ENCODE data around the gene RAB8A.
A peak's percentile ranks its signal among the peaks of the same experiment; 100 is the strongest.

Gene RAB8A

DNA sequence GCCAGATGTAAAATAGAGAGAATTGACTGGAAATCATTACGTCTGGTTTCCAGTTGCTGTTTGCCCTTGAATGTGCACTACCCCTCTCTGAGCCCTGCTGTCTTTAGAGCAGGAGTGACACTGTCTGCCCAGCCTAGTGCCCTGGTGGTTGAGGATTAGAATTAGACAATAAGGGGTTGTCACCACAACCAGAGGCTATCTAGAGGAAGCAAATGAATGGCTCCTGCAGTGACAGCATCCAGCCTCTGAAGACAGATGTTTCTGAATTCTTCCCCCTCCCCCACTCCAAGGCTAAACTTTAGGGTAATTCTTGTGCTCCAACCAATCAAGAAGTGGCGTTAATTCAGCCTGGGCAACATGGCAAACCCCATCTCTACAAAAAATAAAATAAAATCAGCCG, 2.0 kb downstream of the RAB8A start:
- peak; percentile 27 for DNase-seq

DNA sequence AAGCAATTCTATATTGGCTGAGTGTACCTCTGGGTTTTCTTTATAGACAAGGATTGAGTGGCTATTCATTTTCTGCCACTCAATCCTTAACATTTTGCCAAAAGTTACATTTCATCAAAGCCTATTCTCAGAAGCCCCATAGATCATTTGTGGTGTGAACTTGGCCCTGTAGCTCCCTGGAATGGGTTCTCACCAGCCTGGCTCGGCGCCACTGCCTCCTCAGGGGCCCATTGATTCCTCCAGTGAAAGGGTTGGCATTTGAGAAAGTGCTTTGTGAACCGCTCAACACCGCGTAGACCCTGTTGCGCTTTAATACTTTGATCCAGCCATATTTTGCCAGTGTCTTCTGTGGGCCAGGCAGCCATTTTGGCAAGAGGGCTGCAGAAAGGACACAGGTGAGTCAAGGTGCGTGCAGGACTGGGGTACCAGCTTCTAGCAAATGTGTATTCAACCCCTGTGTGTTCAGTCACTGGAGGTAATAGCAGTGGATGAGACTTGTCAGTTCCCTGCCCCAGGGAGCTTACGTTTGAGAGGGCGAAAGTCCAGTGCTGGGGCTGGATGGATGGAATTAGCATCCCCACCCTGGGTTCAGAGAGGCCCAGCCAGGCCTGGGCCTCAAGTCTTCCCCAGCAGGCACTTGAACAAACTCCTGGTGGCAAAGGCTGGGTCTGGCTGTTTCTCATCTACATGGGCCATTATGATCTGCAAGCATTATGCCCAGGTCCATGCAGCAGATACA, 3.8 kb downstream of the RAB8A start:
- DNase-seq = no peak

DNA sequence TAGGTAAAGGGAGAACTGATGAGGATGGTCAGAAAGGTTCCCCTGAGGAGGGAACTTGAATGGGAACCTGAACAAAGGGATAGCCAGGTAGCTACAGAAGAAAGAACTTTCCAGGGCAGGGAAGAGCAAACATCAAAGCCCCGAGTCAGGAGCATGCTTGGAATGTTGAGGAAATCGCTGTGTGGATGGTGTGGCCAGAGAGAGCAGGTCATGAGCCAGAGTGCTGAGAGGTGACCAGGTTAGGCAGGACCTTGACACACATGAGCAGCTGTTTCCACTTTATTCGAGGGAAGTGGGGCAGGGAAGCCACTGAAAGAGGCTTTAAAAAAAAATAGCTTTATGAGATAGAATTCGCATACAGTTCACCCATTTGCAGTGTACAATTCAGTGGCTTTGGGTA, 4.4 kb downstream of the RAB8A start:
- no peak for DNase-seq

DNA sequence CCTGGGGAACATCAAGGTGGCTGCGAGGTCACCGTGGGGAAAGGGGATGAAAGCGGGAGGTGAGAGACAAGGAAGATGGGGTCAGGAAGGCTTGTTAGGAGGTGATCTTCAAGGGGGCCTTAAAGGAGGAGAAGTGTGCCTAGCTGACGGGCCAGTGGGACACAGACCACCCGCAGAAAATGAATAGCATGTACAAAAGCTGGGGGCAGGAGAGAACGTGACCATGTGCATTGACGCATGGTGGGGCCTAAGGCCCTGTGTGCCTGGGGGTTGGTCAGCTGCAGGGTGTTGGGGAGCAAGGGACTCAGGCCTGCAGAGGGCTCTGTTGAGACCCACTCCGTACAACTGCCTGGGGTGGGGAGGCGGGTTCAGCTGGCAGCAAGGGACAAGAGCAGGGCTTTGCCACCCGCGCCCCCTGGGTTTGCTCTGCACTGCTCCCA, 5.9 kb downstream of the RAB8A start:
- peak; percentile 41 for DNase-seq

DNA sequence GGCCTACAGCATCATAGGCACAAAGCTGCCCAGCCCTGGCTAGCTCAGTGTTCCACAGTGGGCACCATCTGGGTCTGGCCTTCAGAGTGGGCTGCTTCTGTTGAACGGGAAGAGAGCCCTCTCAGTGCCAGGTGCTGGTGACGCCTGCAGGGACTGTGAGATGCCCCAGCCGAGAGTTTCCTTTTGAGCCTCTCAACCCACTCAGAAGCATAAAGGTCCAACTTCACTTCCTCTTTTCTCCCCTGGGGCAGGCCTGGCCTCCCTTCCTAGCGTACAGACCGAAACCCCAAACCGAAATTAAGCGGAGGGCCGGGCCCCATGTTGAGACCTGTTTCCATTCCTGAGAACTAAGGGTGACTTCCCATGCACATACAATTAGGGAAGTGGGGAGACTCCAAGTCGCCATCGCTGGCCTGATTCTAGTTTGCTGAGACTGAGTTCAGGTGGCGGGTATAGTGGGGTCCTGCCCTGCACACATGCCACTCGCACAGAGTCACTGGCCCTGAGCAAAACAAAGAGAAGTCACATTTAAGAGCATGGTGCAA, 6.9 kb downstream of the RAB8A start:
- peak; percentile 88 for DNase-seq

DNA sequence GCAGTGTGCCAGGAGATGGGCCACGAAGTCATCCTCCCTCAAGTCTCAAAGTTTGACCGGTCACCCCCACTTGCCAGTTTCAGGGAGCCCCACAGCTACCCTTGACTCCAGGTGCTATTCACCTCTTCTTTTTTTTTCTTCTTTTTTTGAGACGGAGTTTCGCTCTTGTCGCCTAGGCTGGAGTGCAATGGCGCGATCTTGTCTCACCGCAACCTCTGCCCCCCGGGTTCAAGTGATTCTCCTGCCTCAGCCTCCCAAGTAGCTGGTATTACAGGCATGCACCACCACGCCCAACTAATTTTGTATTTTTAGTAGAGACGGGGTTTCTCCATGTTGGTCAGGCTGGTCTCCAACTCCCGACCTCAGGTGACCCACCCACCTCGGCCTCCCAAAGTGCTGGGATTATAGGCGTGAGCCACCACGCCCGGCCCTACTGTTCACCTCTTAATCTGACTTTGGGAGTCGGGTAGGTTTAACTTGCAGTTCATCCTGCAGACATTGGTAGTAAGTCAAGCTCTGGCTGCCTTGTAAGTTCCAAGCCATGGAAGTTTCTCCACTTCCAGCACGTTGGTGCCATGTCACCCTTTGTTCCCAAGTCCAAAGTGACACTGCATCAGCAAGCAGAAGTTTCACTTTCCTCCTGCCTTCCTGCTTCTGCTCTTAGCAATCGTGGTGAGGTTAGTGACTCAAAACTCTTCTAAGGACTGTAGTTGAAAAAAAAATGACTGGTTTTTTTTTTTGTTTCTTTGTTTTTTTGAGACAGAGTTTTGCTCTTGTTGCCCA, 7.6 kb downstream of the RAB8A start:
- peak; percentile 89 for DNase-seq

DNA sequence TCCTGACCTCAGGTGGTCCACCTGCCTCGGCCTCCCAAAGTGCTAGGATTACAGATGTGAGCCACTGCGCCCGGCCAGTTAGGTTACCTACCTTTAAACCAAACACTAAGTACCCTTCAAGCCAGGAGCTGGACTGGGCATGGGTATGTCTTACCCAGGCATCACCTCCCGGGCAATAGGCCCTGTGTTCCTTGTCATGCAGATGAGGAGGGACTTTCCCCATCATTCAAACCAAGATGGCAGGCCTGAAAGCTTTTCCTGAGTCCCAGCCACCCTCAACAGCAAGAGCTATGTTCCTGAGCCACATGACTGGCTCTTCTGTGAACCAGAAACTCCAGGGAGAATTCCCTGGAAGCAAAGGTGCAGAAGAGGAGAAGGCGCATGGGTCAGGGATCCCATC, 9.5 kb downstream of the RAB8A start:
- DNase-seq = no peak

DNA sequence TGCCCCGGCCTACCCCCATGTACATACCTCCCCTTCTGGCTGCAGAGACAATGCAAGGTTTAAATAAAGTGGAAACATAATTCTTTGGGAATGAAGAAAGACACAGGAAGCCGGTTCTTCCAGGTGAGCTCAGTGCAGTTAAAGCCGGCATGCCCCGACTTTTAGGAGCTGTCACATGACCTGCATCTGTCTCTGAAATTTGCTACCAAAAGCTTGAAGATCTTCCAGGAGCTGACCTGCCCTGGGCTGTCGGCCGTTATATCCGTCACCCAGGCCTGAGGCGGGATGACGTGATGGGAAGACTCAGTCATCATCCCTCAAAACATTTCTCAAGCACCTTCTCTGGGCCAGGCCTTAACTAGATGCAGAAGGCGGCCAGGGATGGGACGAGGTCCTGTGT, 10.3 kb downstream of the RAB8A start:
- DNase-seq = no peak

DNA sequence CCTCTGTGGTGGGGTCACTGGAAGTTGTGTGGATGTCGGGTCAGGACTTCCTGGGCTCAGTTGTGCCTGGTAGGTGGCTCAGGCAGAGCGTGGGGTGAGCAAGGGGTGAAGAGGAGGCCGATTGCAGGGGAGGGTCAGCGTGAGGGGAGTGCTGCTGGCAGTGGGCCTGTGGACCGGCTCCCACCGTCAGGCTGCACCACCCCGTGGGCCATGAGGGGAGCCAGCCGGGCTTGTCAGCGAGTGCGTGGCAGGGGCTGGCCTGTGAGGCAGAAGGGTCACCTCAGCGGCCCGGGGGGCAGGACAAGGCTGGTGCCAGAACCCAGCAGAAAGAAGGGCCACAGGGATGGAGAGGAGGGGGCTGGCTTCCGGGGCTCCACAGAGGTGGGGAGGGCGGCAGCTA, 13.3 kb downstream of the RAB8A start:
- no peak for DNase-seq

DNA sequence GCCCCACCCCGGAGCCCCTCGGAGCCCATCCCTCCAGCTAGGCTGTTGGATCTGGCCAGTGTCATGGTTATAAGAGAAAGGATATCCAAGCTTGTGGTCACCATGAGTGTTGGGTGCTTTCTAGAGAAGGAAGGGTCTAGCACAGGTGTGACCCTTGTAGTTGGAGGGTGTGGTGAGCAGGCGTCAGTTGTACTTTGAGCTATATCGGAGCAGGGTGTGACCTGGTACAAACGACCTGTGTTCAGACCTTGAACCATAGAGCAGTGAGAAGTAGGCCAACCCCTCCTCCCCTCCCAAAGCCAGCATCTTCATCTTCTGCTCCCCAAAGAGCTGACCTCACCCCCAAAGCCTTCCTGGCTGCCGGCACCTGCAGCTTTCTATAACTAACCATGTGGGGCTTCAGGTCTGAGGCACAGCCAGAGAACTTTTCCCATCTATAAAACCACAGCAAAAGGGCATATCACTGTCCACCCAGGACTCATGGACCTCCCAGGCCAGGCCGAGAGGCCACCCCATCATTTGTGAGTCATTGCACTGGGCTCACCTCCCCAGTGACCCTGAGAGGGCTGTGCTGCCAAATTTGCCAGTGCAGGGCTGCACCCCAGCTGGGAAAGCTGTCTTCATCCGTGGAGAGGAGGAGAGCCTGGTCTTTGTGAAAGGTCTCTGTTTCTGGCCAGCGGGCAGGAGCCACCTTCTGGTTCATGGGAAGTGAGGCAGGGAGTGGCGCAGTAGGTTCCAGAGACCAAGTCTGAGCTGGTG, 14.2 kb downstream of the RAB8A start:
- no peak for DNase-seq

DNA sequence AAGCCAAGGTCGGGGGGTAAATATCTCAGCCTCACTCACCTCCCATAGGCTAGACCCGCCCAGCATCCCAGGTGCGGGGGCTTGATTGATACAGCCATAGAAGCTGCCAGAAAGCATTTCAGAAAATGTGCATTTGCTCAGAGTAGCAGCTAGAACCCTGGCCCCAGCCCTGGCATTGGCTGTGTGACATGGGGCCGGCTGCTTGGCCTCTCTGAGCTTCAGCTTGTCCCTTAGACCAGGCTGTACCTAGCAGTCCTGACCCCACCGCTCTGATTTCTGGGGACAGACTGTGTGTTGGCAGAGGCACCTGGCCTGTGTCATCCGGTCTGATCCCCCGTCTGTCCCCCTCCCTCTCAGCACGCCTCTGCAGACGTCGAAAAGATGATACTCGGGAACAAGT, 15.4 kb downstream of the RAB8A start:
- no peak for DNase-seq

DNA sequence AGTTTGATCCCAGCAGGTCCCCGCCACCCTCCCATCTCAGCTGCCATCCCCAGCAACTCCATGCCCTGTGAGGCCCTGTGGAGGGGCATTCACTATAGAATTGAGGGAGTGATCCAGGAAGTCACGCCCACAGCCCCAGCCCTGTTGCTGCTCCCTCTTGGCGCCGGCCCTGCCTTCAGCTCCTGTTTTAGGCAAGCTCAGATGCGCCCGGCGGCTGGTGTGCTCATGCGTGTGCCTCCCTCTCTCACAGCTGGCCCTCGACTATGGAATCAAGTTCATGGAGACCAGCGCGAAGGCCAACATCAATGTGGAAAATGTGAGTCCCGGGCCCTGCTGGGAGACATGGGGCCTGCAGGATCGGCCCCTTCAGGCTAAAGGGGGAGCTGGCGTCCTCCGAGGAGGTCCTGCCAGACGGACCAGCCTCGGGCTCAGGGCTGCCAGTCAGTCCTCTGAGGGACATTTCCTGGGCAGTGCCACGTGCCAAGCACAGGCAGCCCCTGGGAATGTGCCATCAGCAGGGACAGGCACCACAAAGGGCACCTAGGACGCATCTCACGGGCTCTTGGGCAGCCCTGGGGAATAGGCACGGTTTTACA, 16.2 kb downstream of the RAB8A start:
- no peak for DNase-seq

DNA sequence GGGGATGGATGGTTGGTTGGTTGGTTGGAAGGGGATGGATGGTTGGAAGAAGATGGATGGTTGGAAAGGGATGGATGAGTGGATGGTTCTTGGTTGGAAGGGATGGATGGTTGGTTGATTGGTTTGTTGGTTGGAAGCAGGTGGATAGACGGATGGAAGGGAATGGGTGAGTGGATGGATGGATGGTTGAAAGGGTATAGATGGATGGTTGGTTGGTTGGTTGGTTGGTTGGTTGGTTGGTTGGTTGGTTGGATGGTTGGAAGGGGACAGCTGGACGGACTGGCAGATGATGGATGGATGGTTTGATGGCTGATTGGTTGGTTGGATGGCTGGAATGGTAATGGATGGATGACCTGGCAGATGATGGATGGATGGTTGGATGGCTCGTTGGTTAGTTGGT, 20.0 kb downstream of the RAB8A start:
- DNase-seq = no peak

DNA sequence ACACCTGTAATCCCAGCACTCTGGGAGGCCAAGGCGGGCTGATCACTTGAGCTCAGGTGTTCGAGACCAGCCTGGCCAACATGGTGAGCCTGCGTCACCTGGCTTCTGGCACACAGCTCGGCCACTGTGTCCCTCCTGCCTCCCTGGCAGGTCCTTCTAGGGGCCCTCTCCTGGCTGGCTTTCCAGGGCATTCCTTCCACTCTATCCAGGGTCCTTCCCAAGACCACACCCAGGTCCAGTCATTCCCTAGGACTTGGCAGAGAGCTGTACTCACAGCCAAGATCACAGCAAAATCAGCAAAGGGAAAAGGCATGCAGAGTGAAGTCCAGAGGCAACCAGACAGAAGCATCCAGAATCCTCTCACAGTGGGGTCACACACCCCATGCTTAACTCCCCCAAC, 22.1 kb downstream of the RAB8A start:
- no peak for DNase-seq

DNA sequence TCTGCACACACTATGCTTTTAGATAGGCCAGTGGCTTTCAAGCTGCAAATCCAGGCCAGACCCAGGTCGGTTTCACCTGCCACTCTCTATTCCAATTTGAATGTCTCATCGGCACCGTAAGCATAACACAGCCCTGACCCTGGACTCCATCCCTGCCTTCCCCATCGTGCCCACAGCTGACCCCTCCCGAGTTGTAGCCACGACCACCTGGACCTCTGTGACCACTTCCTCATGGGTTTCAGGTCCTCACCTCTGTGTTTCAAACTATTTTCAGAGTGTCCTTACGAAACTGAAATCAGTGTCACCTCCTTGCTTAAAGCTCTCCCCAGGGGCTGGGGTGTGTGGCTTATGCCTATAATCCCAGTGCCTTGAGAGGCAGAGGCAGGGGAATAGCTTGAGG, 22.8 kb downstream of the RAB8A start:
- no peak for DNase-seq

DNA sequence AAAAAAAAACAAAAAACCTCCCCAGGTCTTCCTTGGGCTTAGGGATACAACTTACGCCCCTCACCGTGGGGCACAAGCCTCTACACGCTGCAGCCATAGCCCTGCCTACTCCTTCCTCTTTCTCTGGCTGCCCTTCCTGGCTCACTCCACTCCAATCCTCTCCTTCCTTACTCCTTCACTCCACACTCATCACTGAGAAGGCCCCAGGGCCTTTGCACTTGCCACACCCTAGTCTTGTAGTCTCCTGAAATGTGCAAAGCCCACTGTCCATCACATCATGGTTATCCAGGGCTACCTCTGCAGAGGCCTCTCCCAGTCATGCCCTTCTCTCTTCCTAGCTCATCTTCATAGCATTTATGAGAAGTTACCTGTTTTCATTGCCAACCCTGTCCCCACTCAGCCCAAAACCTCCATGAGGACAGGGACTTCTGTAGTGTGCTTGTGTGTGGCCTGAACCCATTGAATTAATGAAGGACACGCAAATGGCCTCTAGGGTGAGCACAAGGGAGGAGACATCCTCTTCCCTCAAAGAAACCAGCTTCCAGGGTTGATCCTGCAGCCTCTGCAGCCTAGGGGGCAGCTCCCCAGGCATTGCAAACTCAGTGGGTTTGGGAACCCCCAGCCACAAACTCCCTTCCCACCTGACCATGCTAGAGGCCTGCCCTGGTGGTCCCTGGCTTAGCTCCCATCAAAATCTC, 23.9 kb downstream of the RAB8A start:
- DNase-seq = no peak

DNA sequence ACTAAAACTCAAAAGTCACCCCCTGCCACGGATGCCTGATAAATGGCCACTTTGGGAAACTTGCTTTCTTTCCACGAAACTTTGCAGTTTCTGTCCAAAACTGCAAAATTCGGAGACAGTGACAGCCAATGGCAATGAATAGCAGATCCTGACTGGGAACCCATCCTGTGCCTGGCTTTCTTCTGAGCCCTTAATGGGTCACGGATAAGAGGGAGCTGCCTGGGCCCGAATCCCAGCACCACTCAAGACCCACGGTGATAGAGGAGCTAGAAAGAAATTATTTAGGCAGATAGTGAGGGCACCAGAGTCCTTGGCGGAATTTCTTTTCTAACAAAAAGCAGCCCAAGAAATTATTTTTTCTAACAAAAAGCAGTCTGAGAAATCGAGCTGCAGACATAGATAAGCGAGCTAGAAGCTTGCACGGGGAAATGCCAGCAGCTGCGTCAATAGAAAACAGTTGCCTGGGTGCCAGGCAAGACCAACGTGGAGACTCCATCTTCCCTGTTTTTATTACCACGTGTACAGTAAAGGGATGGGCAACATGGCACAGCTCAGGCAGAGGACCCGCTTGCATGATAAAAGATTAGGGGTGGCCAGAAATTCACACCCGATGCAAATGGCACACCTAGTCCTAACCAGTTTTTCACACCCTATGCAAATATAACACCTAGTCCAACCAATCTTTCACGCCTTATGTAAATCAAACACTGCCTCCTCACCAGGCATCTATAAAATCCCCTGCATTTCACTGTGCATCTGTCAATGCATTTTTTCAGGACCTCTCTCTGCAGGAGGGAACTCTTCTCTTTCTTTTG, 24.7 kb downstream of the RAB8A start:
- DNase-seq = no peak

DNA sequence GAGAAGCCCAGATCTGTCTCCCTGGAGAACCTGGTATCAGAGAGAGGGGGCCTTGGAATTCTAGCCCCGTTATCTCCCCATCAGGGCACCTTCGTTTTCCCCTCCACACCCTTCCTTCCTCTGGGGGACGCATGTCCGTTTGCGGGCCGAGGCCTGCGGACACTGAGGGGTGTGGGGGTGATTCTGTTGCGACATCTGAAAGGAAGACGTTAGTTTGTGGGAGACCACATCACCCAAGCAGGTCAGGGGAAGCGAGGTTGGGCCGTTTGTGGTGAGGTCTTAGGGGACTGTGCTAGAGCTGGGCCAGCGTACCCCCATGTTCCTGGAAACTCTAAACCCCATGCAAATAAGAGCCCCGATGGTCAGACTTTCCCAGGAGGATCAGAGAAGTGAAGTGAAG, 28.1 kb downstream of the RAB8A start:
- peak; percentile 50 for DNase-seq

DNA sequence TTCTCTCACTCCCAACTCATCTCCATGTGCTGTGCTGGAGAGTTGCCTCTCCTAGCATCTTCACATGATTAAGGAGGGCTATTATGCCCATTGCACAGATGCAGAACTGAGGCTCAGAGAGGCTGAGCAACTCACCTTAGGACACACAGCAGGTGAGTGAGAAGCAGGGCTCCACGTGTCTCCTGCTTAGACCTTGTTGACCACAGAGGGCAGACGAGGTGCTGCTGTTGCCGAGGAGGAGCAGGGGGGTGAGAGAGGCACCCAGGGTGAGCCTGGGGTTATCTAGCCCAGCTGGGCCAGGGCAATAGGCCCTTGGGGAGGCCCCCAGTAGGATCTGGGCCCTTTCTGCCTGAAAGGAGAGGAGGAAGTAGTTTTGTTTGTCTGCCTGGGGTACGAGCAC, 29.4 kb downstream of the RAB8A start:
- DNase-seq = no peak

DNA sequence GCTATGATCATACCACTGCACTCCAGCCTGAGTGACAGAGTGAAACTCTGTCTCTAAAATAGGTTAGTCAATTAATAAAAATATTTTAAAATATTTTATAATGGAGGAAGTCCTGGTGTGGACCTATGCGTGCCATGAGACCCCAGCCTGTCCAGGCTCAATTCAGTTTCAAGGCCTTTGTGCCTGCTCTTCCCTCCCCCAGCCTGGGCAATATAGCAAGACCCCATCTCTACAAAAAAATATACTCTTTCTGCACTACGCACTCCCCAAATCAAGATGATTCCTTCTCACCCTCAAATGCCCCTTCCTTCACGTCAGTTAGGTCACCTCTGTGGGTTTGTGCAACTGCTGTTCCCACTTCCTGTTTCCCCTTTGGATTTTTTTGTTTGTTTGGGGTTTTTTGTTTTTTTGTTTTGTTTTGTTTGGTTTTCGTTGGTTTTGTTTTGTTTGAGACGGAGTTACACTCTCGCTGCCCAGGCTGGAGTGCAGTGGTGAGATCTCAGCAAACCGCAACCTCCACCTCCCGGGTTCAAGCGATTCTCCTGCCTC, 30.4 kb downstream of the RAB8A start:
- no peak for DNase-seq
